Measurements from ENCODE around the gene TIAM1. TPM values are rescaled to one million over a fixed set of nuclear protein-coding genes. Genes with fewer than 3 reads are reported as not detected.

Gene TIAM1
- total RNA-seq, 4 donors from 2014 or later = 2.6 to 11.0 (median 6.9) TPM

- H3K9me3 ChIP-seq = no peaks in the 10 kb centered on the region
- no peaks in the 10 kb centered on the region for H3K27me3 ChIP-seq
- H3K27ac ChIP-seq = no peak overlapping the region
- H3K4me1 ChIP-seq = peaks cover 0 to 6% (median 0%) of the 10 kb centered on the region in 3 donors
- WGBS, 2 donors (ENCODE audit: low coverage in 1 of 2) = 79% methylated on average over 4 of the region's 6 CpGs; no CpG with 5 or more reads in 1 of the 2 donors
- no peak overlapping the region for H3K4me3 ChIP-seq
- ATAC-seq = peak; percentile 31
- no peaks in the 10 kb centered on the region for H3K36me3 ChIP-seq
- TF ChIP-seq EP300 (IDR thresholded peaks at IDR 0.05) (no peak), POLR2A (IDR thresholded peaks at IDR 0.05) (no peak), POLR2AphosphoS5 (IDR thresholded peaks at IDR 0.05) (no peak)
Measured at GRCh38 chr21:31172328-31172727, 171.7 kb downstream of the TIAM1 start.

GRCh38 chr21:31164713-31165694, 179.1 kb downstream of the TIAM1 start:
- Histone ChIP-seq H3K27ac (no peak overlapping the region), H3K36me3 (no peaks in the 10 kb centered on the region), H3K4me1 (no peaks in the 10 kb centered on the region), H3K9me3 (no peaks in the 10 kb centered on the region), H3K27me3 (peaks cover 6% of the 10 kb centered on the region), H3K4me3 (no peak overlapping the region)
- TF ChIP-seq EP300 (IDR thresholded peaks at IDR 0.05) (no peak), POLR2A (IDR thresholded peaks at IDR 0.05) (no peak), POLR2AphosphoS5 (IDR thresholded peaks at IDR 0.05) (no peak), CTCF (IDR thresholded peaks at IDR 0.05) (no peak)
- ATAC-seq = no peak
- WGBS, 2 donors (ENCODE audit: low coverage in 1 of 2) = 88 to 91% methylated on average over 7 to 8 of the region's 8 CpGs

- TF ChIP-seq POLR2AphosphoS5 (IDR thresholded peaks at IDR 0.05) (no peak), CTCF (IDR thresholded peaks at IDR 0.05) (no peak), POLR2A (IDR thresholded peaks at IDR 0.05) (no peak), EP300 (IDR thresholded peaks at IDR 0.05) (no peak)
- peaks cover 17% of the 10 kb centered on the region for H3K27me3 ChIP-seq
- H3K27ac ChIP-seq = no peak overlapping the region
- no peak for ATAC-seq
- no peaks in the 10 kb centered on the region for H3K36me3 ChIP-seq
- H3K4me1 ChIP-seq = no peaks in the 10 kb centered on the region
- H3K4me3 ChIP-seq = no peak overlapping the region
- 38 to 41% methylated on average over 4 of the region's 4 CpGs for WGBS, 2 donors (ENCODE audit: low coverage in 1 of 2)
- peaks cover 0 to 5% (median 0%) of the 10 kb centered on the region in 3 donors for H3K9me3 ChIP-seq
Measured at GRCh38 chr21:31162827-31163226, 181.2 kb downstream of the TIAM1 start.

- TF ChIP-seq POLR2A (IDR thresholded peaks at IDR 0.05) (no peak), POLR2AphosphoS5 (IDR thresholded peaks at IDR 0.05) (no peak), CTCF (IDR thresholded peaks at IDR 0.05) (no peak), EP300 (IDR thresholded peaks at IDR 0.05) (no peak)
- peaks cover 0 to 12% (median 0%) of the 10 kb centered on the region in 3 donors for H3K9me3 ChIP-seq
- 77 to 80% methylated on average over 4 of the region's 4 CpGs for WGBS, 2 donors (ENCODE audit: low coverage in 1 of 2)
- no peak overlapping the region for H3K27ac ChIP-seq
- no peaks in the 10 kb centered on the region for H3K36me3 ChIP-seq
- H3K4me3 ChIP-seq = no peak overlapping the region
- peaks cover 22% of the 10 kb centered on the region for H3K27me3 ChIP-seq
- no peaks in the 10 kb centered on the region for H3K4me1 ChIP-seq
- no peak for ATAC-seq
Measured at GRCh38 chr21:31162079-31162699, 181.9 kb downstream of the TIAM1 start.

GRCh38 chr21:31161157-31161556, 182.9 kb downstream of the TIAM1 start:
- no peaks in the 10 kb centered on the region for H3K36me3 ChIP-seq
- peaks cover 0 to 22% (median 0%) of the 10 kb centered on the region in 3 donors for H3K9me3 ChIP-seq
- no peak overlapping the region for H3K4me3 ChIP-seq
- 46 to 76% methylated on average over 5 of the region's 5 CpGs for WGBS, 2 donors (ENCODE audit: low coverage in 1 of 2)
- TF ChIP-seq EP300 (IDR thresholded peaks at IDR 0.05) = no peak
- TF ChIP-seq CTCF (IDR thresholded peaks at IDR 0.05) = no peak
- TF ChIP-seq POLR2A (IDR thresholded peaks at IDR 0.05) = no peak
- no peak for TF ChIP-seq POLR2AphosphoS5 (IDR thresholded peaks at IDR 0.05)
- H3K4me1 ChIP-seq = no peaks in the 10 kb centered on the region
- H3K27me3 ChIP-seq = peaks cover 22% of the 10 kb centered on the region
- H3K27ac ChIP-seq = no peak overlapping the region
- ATAC-seq = no peak

Data from gastroesophageal sphincter (tissue), 4 donors.